GM19438 (cell line): Measurements from ENCODE around the gene RNF114.
"Not testable (repeated sequence)": the region's sequence is repeated elsewhere in the genome, so short reads cannot be mapped to it uniquely, and the experiment has no call there.

Experiments used
- ATAC-seq: cut with Tn5 transposase; IDR thresholded peaks from one replicate; pipeline ENCODE4 v1.9.1; 2021; ENCODE audit warnings: low read depth; ENCODE audit not compliant: unreplicated experiment

The RNF114 gene, protein sequence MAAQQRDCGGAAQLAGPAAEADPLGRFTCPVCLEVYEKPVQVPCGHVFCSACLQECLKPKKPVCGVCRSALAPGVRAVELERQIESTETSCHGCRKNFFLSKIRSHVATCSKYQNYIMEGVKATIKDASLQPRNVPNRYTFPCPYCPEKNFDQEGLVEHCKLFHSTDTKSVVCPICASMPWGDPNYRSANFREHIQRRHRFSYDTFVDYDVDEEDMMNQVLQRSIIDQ

DNA sequence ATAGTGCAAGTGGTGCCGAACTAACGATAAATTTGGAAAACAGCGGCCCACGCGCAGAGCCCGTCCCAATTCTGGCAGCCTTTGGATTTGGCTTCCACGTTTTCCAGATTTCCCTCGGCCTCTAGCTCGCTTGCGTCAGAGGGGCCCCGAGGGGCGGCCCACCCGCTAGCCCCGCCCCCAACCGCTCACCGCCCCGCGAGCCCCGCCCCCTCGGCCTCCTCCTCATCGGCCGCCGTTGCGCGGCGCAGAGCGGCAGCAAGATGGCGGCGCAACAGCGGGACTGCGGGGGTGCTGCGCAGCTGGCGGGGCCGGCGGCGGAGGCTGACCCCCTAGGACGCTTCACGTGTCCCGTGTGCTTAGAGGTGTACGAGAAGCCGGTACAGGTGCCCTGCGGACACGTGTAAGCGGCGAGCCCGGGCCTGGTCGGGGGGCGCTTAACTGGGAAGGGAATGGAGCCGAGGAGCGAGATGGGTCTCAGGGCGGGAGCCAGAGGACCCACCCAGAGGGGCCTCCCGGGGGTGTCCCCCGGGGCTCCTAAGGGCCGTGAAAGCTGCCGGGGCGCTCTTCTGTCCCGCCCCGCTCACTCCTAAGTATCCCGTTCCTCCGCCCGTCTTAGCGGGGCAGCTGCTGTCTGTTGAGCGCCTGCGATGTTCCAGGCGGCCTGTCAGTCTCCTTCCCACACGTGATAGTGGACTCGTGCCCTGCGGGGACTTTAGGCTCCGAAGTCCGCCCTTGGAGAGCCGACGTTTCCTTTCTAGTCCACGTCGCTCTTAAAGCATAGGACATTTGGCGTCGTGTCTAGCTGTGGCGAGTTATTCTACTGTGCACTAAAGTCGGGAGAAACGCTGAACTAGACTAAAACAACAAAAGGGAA lies at the start of gene RNF114:
RNF114 (plus strand) TSS at position 245 of the 874 bp plus-strand sequence; CDS start at position 261, 16 bp downstream.
- peak; percentile 60 for ATAC-seq

DNA sequence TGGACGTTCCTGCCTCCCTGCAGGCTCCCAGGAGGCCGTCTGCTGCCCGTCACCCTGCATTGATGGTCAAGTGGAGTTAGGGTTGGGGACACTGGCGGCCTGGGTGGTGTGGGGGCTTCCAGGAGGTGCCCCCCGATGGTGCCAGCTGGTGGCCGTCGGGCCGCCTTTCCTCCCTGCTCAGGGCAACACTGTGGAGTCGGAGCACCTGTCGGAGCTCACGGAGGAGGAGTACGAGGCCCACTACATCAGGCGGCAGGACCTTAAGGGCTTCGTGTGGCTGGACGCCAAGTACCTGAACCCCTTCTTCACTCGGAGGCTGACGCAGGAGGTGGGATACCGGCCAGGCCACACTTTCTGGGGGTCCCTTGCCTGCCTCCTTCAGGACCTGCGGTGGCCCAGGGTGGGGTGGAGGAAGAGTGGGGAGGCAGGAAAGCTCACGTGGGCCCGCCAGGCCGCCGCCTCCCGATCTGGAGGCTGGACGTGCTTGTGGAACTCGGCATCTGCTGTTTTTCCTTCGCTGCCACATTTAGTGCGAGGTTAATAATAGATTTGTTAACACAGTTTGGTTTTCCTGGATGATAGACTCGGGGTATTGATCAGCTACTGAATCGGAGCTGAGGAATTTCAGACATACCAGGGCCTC lies 49.5 kb upstream of the RNF114 start:
- no peak for ATAC-seq

DNA sequence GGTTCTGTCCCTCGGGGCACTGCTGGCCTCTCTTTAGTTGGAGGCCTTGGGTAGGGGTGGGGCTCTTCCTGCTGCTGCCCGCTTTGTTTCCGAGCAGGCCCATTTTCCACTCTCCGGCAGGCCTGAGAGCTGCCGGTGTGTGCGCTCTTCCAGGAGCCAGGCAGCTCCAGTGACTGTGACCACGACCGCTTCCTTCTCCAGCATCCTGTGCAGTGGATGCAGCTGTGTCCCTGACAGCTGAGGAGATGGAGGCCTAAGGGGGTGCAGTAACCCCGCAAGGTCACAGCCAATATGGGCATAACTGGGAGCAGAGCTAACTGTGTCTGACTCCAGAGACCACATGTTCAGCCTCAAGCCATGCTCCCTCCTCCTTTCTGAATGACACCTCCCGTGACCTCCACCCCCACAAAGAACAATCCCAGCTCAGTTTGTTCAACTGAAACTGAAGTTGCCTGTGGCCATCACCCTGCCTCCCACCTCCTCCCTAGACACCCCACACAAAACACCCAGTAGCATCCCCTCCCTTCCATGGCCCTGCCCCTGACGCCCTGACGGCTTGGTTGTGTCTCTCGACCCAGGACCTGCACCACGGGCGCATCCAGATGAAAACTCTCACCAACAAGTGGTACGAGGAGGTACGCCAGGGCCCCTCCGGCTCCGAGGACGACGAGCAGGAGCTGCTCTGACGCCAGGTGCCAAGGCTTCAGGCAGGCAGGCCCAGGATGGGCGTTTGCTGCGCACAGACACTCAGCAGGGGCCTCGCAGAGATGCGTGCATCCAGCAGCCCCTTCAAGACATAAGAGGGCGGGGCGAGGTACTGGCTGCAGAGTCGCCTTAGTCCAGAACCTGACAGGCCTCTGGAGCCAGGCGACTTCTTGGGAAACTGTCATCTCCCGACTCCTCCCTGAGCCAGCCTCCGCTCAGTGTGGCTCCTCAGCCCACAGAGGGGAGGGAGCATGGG lies 48.7 kb upstream of the RNF114 start:
- no peak for ATAC-seq

DNA sequence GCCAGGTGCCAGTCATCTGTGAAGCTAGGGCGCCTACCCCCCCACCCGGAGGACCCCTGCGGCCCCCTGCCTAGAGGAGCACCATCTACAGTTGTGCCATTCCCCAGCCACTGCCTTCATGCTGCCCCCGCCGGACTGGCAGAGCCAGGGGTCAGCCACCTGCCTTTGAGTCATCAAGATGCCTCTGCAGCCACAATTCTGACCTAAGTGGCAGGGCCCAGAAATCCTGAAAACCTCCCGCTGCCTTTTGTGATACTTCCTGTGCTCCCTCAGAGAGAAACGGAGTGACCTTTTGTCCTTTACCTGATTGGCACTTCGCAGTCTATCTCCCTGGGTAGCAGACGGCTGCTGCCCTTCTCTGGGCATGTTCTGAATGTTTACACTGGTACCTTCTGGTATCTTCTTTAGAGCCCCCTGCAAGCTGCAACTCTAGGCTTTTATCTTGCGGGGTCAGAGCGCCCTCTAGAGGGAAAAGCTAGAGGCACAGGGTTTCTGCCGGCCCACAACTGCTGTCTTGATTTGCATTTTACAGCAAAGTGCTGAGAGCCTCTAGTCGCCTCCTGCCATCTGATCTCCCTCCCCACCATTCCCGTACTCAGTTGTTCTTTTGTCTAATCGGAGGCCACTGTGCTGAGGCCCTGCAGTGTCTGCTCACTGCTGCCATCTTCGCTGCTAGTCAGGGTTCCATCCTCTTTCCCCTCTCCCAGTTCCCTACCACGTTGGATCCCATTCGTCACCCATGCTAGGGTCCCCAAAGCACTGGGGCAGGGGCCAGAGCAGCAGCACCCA lies 47.8 kb upstream of the RNF114 start:
- ATAC-seq, result no peak

DNA sequence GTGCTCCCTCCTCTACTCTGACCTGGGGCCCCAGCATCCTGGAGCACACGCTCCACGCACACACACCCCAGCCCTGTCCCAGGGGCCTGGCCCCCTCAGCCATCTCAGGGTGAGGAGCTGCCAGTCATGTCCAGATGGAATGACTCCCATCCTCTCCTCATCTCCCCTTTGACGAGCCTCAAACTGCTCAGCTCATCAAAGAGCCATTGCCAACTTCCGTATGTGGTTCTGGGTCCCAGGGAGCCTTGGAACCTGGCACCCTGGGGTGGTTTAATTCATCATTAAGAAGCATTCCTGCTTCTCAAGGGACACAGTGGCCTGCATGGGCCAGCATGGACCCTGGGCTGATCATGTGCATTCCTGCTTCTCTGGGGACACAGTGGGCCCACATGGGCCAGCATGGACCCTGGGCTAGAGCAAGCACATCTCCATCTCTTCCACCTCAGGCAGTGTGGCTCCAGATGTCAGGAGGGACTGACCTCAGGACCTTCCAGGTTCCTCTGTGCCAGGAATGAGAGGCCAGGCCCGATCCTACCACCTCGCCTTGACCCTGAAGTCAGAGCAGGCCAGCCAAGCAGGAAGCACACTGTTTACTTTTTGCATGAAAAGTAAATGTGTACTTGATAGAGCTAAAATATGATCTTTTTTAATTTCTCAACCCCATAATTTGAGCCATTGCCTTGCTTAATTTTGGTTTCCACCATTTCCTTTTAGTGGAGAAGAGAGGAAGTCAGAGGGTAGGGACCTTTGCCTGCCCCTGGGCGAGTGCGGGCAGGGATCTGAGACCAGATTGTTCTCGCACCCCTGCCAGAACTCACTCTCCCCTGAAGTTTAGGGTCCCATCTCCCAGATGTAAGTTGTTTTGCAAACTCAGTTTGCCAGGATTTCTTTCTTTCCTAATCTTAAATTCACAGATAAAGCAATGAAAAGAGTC lies 46.9 kb upstream of the RNF114 start:
- ATAC-seq, result no peak

DNA sequence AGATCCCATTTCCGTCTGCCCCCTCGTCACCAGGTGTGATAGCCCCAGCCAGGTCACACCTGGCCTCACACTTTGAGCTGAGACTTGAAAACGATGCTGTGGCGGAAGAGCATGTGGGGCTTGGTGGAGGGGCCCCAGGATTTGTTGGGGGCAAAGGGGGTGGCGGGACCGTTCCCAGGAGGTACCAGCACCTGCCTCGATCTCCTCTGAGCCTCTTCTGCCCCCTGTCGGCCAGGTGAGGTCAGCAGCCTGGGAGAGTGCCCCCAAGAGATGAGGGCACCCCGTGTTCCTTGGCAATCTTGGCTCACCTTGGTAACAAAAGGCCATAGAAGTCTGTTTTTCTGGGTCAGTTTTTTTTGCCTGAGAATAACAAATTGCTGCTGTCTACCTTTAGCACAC lies 46.3 kb upstream of the RNF114 start:
- ATAC-seq, result no peak

DNA sequence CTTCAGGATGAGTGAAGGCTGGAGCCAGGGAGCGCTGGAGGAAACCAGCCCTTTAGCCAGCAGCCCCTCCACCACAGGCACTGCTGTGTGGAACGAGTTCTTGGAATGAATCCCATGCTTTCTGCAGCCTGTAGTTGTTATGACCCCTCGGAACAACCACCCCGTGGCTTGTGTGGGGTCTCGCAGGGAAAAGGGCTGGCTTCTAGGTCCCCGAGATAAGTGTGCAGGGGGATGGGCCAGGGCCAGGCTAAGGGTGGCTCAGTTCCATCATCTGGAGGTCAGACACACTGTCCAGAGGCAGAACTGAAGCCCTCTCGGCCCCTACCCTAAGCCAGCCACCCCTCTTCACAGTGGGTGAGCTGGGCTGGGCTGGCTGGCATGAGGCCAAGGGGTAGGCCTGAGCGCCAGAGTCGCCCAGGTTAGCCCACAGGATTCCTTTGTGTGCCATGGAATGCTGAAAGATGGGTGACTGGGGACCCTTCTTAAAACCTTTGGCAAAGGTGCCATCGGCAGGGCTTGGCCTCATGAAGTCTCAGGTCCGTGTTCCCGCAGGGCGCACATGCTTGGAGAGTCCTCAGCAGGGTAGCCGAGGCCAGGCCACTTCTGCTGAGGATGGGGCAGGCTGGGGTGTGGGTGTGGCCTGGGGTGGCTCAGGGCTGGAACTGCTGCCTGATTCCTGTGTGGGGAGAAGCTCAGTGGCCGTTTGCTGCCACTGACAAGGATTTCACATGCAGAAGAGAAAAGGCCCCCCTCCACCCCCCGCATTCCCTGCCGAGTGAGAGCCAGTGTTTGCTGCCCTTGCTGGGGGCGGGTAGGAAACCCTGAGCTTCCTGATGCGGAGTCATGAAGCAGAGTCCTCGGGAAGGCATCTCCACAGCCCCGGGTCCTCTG lies 45.5 kb upstream of the RNF114 start:
- ATAC-seq, result no peak

DNA sequence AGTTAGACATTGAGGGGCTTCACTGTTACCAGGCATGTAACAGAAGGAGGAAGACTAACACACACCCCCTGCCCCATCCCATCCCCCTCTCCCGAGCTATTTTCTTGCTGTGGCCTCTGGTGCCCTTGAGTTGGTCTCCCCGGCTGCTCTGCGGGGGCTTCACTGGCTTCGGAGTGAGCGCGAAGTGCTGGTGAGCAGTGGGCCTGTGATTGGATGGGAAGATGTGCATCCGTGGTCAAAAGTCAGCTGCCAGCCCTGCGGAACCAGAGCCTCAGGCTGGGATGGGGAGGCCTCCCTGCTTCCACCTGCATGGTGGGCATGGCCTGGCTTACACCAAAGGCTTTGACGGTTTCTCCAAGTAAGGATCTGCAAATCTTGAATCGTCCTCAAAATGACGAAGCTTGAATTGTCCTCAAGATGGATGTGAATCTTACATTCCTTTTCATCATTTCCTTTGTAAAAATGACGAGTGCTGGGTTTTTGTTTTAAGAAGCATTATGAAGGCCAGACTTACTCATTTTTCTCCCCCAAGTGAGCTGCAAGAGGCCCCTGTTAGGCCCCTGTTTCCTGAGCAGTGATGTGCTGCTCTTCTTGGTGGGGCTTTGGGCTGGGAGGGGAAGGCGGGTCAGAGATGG lies 44.6 kb upstream of the RNF114 start:
- no peak for ATAC-seq

DNA sequence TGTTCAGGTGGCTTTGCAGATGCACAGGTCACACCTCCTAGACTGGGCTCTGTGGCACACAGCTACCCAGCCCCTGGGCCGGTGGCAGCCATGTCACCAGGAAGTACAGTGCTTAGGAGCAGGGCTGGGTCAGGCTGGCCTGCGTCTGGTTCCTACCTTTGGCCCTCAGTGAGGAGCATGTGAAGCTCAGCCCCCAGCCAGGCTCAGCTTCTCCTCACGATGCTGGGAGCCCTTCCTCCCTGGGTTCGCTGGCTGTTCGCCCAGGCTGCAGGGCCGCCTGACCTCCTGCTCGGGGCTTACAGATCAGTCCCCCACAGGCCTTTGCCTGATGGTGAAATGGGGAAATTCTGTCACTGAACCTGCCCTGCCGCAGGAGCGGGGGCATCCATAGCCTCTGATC lies 43.9 kb upstream of the RNF114 start:
- ATAC-seq, result no peak

DNA sequence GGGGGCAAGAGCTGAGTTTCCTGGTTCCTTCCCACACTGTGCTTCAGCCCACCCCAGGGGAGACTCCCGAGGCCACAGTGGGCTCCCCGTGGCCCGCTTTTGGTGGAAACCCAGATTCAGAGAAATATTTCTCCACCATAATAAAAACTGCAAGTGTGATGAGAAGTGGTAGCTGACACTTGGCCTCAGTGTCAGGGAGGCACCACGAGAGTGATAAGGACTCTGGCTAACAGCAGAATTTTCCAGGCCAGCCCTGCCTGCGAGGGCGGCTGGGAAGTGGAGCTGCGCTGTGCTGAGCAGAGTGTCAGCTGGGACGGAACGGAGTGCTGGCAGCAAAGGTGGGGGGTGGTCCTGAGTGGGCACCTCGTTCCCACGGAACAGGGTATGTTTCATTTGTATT lies 43.4 kb upstream of the RNF114 start:
- ATAC-seq, result no peak

DNA sequence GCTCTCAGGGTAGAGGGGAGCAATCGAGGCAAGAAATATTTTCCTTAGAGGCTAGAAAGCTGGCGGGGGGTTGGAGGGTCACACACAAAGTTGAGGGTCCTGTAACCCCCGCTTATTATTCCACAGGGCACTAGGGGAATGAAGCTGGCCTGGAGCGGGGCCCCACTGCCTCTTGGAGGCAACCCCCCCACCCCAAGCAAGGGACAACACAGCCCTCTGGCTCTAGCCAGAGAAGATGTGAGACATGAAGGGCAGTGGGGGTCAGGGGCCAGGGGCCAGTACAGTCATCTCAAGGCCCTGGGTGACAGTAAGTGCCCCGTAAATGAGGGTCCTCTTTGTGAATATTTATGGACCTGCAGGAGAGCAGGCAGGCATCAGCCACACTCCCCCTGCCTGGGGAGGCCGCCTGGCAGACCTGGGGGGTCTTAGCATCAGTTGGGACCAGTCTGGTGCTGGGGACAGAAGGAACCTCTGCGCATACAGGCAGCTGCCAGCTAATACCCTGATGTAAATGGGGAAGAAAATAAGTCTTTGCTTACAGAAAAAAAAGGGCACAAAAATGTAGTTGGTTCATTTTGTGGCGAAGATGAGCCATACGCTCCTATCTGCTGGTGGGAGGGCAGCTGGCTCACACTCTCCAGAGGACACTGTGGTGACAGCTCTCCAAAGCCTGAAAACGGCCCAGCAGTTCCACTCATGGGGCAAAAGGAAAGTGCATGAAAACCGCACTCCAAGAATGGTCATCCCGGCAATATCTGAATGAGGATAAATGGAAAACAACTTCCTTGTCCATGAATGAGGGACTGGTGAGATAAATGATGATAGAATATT lies 42.7 kb upstream of the RNF114 start:
- ATAC-seq, result no peak

DNA sequence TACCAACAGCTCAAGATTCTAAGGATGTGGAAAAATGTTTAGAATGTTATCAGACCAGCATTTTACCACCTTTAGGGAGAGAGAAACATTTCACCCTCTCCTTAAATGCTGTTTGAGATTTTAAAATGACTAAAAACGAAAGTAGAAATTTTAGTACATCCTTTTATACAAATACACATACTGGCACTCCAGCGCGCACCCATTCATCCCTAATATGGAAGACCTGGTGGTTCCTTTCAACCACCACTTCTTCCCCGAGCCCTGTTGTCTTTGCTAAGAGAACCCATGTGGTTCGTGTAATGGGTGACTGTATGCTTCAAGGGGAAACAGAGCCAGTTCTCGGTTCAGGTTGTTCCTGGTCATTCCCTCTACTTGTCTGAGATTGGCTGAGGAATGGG lies 42.1 kb upstream of the RNF114 start:
- ATAC-seq, result no peak

DNA sequence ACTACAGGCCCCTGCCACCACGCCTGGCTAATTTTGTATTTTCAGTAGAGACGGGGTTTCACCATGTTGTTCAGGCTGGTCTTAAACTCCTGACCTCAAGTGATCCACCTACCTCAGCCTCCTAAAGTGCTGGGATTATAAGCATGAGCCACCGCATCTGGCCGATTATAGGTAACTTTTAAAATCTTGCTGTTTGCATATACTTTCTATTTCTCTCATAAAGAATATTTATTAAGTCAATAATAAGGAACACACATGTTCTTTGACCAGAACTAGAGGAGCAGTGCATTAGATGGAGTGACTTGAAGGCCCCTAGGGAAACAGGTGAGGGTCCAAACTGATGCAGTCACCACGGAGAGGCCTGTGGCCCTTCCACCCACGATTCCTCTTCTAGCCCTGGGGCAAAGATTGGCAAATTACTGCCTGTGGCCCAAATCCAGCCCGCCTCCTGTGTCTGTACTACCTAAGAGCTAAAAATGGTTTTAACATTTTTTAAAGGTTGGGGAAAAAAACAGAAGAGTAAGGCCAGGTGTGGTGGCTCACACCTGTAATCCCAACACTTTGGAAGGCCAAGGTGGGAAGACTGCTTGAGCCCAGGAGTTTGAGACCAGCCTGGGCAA lies 40.6 kb upstream of the RNF114 start:
- not testable (repeated sequence) for ATAC-seq

DNA sequence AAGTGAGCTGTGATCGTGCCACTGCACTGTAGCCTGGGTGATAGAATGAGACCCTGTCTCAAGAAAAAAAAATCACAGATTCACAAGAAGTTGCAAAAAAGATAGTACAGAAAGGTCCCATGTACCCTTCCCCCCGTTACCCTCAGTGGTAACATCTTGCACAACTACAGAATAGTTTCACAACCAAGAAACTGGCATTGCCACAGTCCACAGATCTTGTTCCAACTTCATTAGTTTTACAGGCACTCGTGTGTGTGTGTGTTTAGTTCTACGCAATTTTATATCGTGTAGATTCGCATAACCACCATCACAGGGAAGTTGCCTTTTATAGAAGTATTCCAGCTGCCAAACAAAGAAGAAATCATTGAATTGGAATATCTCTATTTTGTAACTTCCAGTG lies 40.0 kb upstream of the RNF114 start:
- ATAC-seq, result no peak

DNA sequence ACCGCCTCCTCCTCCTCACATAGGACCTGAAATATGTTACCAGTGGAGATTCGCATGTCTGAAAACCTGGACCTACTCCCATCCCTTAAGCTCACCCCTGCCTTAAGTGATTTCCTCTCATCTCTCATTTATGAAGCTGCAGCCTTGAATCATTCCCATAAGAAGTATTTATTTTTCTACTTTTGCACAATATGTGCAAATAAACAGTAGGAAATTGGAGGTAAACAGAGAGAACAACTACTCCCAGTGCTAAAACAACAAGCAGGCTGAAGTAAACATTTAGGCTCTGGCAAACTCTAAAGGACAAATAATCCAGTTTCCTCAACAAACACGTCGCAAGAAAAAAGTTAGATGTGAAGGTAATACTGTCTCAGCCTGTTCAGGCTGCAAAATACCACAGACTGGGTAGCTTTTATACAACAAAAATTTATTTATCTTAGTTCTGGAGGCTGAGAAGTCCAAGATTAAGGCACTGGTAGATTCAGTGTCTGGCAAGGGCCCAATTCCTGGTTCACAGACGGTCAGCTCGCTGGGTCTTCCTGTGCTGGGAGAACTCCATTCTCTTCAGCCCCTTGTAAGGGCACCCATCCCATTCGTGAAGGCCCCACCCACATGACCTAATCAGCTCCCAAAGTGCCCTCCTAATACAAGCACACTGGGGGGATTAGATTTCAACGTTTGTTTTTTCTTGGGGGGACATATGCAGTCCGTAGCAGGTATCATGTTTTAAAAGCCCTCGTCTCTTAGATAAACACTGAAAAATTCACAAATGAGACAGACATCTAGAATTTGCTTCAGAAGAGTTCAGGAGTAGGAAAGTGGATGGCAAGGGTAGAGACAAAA lies 36.4 kb upstream of the RNF114 start:
- no peak for ATAC-seq
